Measurements from ENCODE around the gene SMAD3. TPM values are rescaled to one million over a fixed set of nuclear protein-coding genes. Genes with fewer than 3 reads are reported as not detected.

Gene SMAD3
- total and polyA plus RNA-seq, 2 of the 4 experiments (the other 2 are of a cell fraction), result 71.0 to 177 TPM

- Histone ChIP-seq H3K4me3 (ENCODE audit: insufficient read depth, low read depth, low read length) (no peak overlapping the region), H2BK15ac (ENCODE audit: low read depth, low read length) (peak overlapping the region; percentile 90; the same call in 2 of the 3 replicates), H2BK20ac (ENCODE audit: low read depth, low read length) (peak overlapping the region; percentile 98), H2AK9ac (replicated peaks; ENCODE audit: low read depth, low read length, poor library complexity) (peak overlapping the region; percentile 25), H3K79me1 (ENCODE audit: low read depth in 1 of 2, low read length in 2 of 2) (peaks cover 24 to 87% of the 10 kb centered on the region in 2 experiments), H4K91ac (ENCODE audit: insufficient read depth, low read depth, low read length) (peak overlapping the region; percentile 99), H3K27me3 (ENCODE audit: control insufficient read depth, insufficient read depth, low read length) (no peaks in the 10 kb centered on the region), H3K4ac (ENCODE audit: low read depth, low read length) (peak overlapping the region; percentile 99), H3K9me3 (ENCODE audit: control insufficient read depth, insufficient read depth, low read length) (no peaks in the 10 kb centered on the region), H2BK5ac (ENCODE audit: low read depth, low read length, poor library complexity, severe bottlenecking) (peak overlapping the region; percentile 99), H4K8ac (ENCODE audit: low read depth in 2 of 2, low read length in 2 of 2) (peak overlapping the region; percentile 87 to 97; a peak in 3 of 4 replicates), H2BK120ac (ENCODE audit: low read depth, low read length) (peak overlapping the region; percentile 99), H3K18ac (ENCODE audit: low read depth, low read length) (peak overlapping the region; percentile 98), H4K5ac (ENCODE audit: low read depth, low read length) (peak overlapping the region; percentile 96; the same call in 1 of the 2 replicates), H3K4me1 (ENCODE audit: control insufficient read depth, insufficient read depth, low read length) (peaks cover 70% of the 10 kb centered on the region), H2AFZ (replicated peaks; ENCODE audit: low read length, poor library complexity) (no peak overlapping the region), H3K9me1 (ENCODE audit: insufficient read depth, low read length) (peaks cover 68% of the 10 kb centered on the region), H3K14ac (replicated peaks; ENCODE audit: low read depth, low read length) (peak overlapping the region; percentile 74; the same call in 1 of the 2 replicates), H4K20me1 (ENCODE audit: insufficient read depth, low read length) (peaks cover 35% of the 10 kb centered on the region), H3K56ac (ENCODE audit: extremely low read depth, insufficient read depth, low read length) (peak overlapping the region; percentile 97), H2AK5ac (ENCODE audit: low read depth, low read length) (peak overlapping the region; percentile 98), H3K4me2 (ENCODE audit: low read depth, low read length) (no peak overlapping the region; the same call in 1 of the 2 replicates), H3K27ac (ENCODE audit: insufficient read depth, low read length) (peak overlapping the region; percentile 99), H3K36me3 (ENCODE audit: control insufficient read depth, insufficient read depth, low read length) (peaks cover 58% of the 10 kb centered on the region), H3K23ac (ENCODE audit: low read depth, low read length) (peak overlapping the region; percentile 99), H3K9ac (ENCODE audit: low read depth, low read length) (peak overlapping the region; percentile 91)
- BruUV-seq (replicated peaks), result no TSS peak
- DNase-seq (peak; percentile 99), ATAC-seq (ENCODE audit: low read depth) (peak; percentile 48)
- POLR2A ChIA-PET (ENCODE audit: unreplicated experiment), result interaction anchor here (0.5 kb wide), 1 partner anchor 32 kb away, joined by 3 read pairs; no protein-coding TSS in a partner anchor
- dilution Hi-C loops (cut with HindIII; ENCODE audit: low sequenced_read_pairs, unreplicated experiment), result no loop called here
- intact Hi-C loops (cut with micrococcal nuclease), result loop anchor here (5.0 kb wide), 1 partner anchor 61 kb away; the partner anchor contains the start of gene SMAD3
- in situ Hi-C loops (cut with MboI; ENCODE audit: low sequenced_read_pairs), result no loop called here
- WGBS, 2 experiments (ENCODE audit: extremely low coverage in 2 of 2, insufficient read length in 1 of 2), result 0% methylated on average over 1 of the region's 4 CpGs; no CpG with 5 or more reads in 1 of the 2 experiments
- CTCF ChIA-PET, result interaction anchor here (0.7 kb wide), 1 partner anchor 714 kb away, joined by 3 read pairs; no protein-coding TSS in a partner anchor
- TF ChIP-seq SMC3 (IDR thresholded peaks at IDR 0.05; ENCODE audit: low read depth, low read length), result peak; percentile 22
- TF ChIP-seq CHD1 (IDR thresholded peaks at IDR 0.05; ENCODE audit: low read depth, low read length), result peak; percentile 70; the same call in 1 of the 2 replicates
- peak; percentile 10; the same call in 1 of the 2 replicates for TF ChIP-seq MAZ (IDR thresholded peaks at IDR 0.05; ENCODE audit: borderline replicate concordance, low read depth, low read length)
- TF ChIP-seq CEBPB (IDR thresholded peaks at IDR 0.05; ENCODE audit: low read depth, low read length), result no peak; the same call in 1 of the 2 replicates
- TF ChIP-seq RCOR1 (IDR thresholded peaks at IDR 0.05; ENCODE audit: insufficient replicate concordance, low read length), result peak; percentile 74
- no peak for TF ChIP-seq USF2 (IDR thresholded peaks at IDR 0.05; ENCODE audit: low read depth, low read length)
- peak; percentile 81 for TF ChIP-seq FOS (IDR thresholded peaks at IDR 0.05; ENCODE audit: low read depth, low read length)
- TF ChIP-seq POLR2A (IDR thresholded peaks at IDR 0.05; ENCODE audit: low read depth, low read length), result peak; percentile 72; the same call in 1 of the 2 replicates
- no peak for TF ChIP-seq MXI1 (IDR thresholded peaks at IDR 0.05; ENCODE audit: borderline replicate concordance, low read depth, low read length)
- 0 out of 2 replicates have a peak, but pooled peaks have one; percentile 28 for TF ChIP-seq NFE2L2 (IDR thresholded peaks at IDR 0.05; ENCODE audit: low read depth, low read length)
- peak; percentile 54 for TF ChIP-seq BHLHE40 (IDR thresholded peaks at IDR 0.05; ENCODE audit: low read depth, low read length)
- no peak for TF ChIP-seq RFX5 (IDR thresholded peaks at IDR 0.05; ENCODE audit: low read depth, low read length)
- peak; percentile 46 for TF ChIP-seq RAD21 (IDR thresholded peaks at IDR 0.05; ENCODE audit: low read length)
- TF ChIP-seq ELK1 (IDR thresholded peaks at IDR 0.05; ENCODE audit: borderline replicate concordance, low read depth, low read length), result no peak
- TF ChIP-seq MAFK (IDR thresholded peaks at IDR 0.05; ENCODE audit: low read depth, low read length), result peak; percentile 17; the same call in 1 of the 2 replicates
These were observed 62.6 kb downstream of the SMAD3 start for GRCh38 chr15:67127965-67128364.
